ENCODE data around the gene PEPD.
A peak's percentile ranks its signal among the peaks of the same experiment; 100 is the strongest.

Gene PEPD

GRCh38 chr19:33377586-33378475 lies 143.8 kb downstream of the PEPD start:
- Mint-ChIP-seq H3K4me3 (no peak overlapping the region), H3K36me3 (ENCODE audit: low read depth) (peaks cover 53% of the 10 kb centered on the region)

GRCh38 chr19:33376941-33377557 lies 144.5 kb downstream of the PEPD start:
- Mint-ChIP-seq H3K9me3 (no peaks in the 10 kb centered on the region), H3K27me3 (no peaks in the 10 kb centered on the region), H3K4me1 (ENCODE audit: low read depth) (peaks cover 69% of the 10 kb centered on the region), H3K36me3 (ENCODE audit: low read depth) (peaks cover 51% of the 10 kb centered on the region), H3K27ac (peak overlapping the region; percentile 32), H3K4me3 (no peak overlapping the region)

More at GRCh38 chr19:33377586-33378475, 143.8 kb downstream of the PEPD start:
- no peaks in the 10 kb centered on the region for H3K9me3 Mint-ChIP-seq
- H3K27ac Mint-ChIP-seq: no peak overlapping the region
- peaks cover 66% of the 10 kb centered on the region for H3K4me1 Mint-ChIP-seq (ENCODE audit: low read depth)
- no peaks in the 10 kb centered on the region for H3K27me3 Mint-ChIP-seq

GRCh38 chr19:33376423-33376822 lies 145.2 kb downstream of the PEPD start:
- no peaks in the 10 kb centered on the region for H3K27me3 Mint-ChIP-seq
- peaks cover 69% of the 10 kb centered on the region for H3K4me1 Mint-ChIP-seq (ENCODE audit: low read depth)
- H3K36me3 Mint-ChIP-seq (ENCODE audit: low read depth): peaks cover 45% of the 10 kb centered on the region
- H3K27ac Mint-ChIP-seq: no peak overlapping the region
- H3K9me3 Mint-ChIP-seq: no peaks in the 10 kb centered on the region
- peak overlapping the region; percentile 98 for H3K4me3 Mint-ChIP-seq

GRCh38 chr19:33375837-33376159 lies 145.8 kb downstream of the PEPD start:
- Mint-ChIP-seq H3K36me3 (ENCODE audit: low read depth) (peaks cover 41% of the 10 kb centered on the region), H3K9me3 (no peaks in the 10 kb centered on the region), H3K4me1 (ENCODE audit: low read depth) (peaks cover 65% of the 10 kb centered on the region), H3K27ac (peak overlapping the region; percentile 67), H3K27me3 (no peaks in the 10 kb centered on the region), H3K4me3 (peak overlapping the region; percentile 98)

GRCh38 chr19:33375156-33375836 lies 146.3 kb downstream of the PEPD start:
- H3K27ac Mint-ChIP-seq: peak overlapping the region; percentile 67
- peak overlapping the region; percentile 98 for H3K4me3 Mint-ChIP-seq
- no peaks in the 10 kb centered on the region for H3K27me3 Mint-ChIP-seq
- H3K9me3 Mint-ChIP-seq: no peaks in the 10 kb centered on the region
- peaks cover 64% of the 10 kb centered on the region for H3K4me1 Mint-ChIP-seq (ENCODE audit: low read depth)
- peaks cover 39% of the 10 kb centered on the region for H3K36me3 Mint-ChIP-seq (ENCODE audit: low read depth)

- peaks cover 29% of the 10 kb centered on the region for H3K36me3 Mint-ChIP-seq (ENCODE audit: low read depth)
- H3K9me3 Mint-ChIP-seq: no peaks in the 10 kb centered on the region
- H3K4me3 Mint-ChIP-seq: peak overlapping the region; percentile 98
- H3K27me3 Mint-ChIP-seq: no peaks in the 10 kb centered on the region
- peaks cover 58% of the 10 kb centered on the region for H3K4me1 Mint-ChIP-seq (ENCODE audit: low read depth)
- H3K27ac Mint-ChIP-seq: peak overlapping the region; percentile 90
Measured at GRCh38 chr19:33374236-33374714, 147.3 kb downstream of the PEPD start.

- peaks cover 51% of the 10 kb centered on the region for H3K4me1 Mint-ChIP-seq (ENCODE audit: low read depth)
Measured at GRCh38 chr19:33373453-33374235, 147.9 kb downstream of the PEPD start, which contains the start of gene CEBPG. CEBPG (plus strand) TSS chr19:33373709; CDS start chr19:33379240, 5,531 bp downstream.

GRCh38 chr19:33370783-33371182 lies 150.8 kb downstream of the PEPD start:
- H3K27me3 Mint-ChIP-seq: peaks cover 10% of the 10 kb centered on the region
- no peak overlapping the region for H3K4me3 Mint-ChIP-seq
- H3K9me3 Mint-ChIP-seq: no peaks in the 10 kb centered on the region
- H3K36me3 Mint-ChIP-seq (ENCODE audit: low read depth): peaks cover 11% of the 10 kb centered on the region
- no peak overlapping the region for H3K27ac Mint-ChIP-seq
- peaks cover 23% of the 10 kb centered on the region for H3K4me1 Mint-ChIP-seq (ENCODE audit: low read depth)

More at GRCh38 chr19:33373453-33374235, 147.9 kb downstream of the PEPD start, which contains the start of gene CEBPG:
- Mint-ChIP-seq H3K27ac (peak within 1 kb of the TSS; percentile 90), H3K4me3 (peak within 1 kb of the TSS; percentile 98), H3K27me3 (no peaks in the 10 kb centered on the region), H3K36me3 (ENCODE audit: low read depth) (peaks cover 23% of the 10 kb centered on the region), H3K9me3 (no peaks in the 10 kb centered on the region)

- Mint-ChIP-seq H3K4me1 (ENCODE audit: low read depth) (peaks cover 6% of the 10 kb centered on the region), H3K4me3 (no peak overlapping the region), H3K36me3 (ENCODE audit: low read depth) (no peaks in the 10 kb centered on the region), H3K27me3 (peaks cover 10% of the 10 kb centered on the region), H3K27ac (no peak overlapping the region), H3K9me3 (no peaks in the 10 kb centered on the region)
Measured at GRCh38 chr19:33368074-33368864, 153.3 kb downstream of the PEPD start.

GRCh38 chr19:33366897-33367296 lies 154.7 kb downstream of the PEPD start:
- no peaks in the 10 kb centered on the region for H3K36me3 Mint-ChIP-seq (ENCODE audit: low read depth)
- H3K27ac Mint-ChIP-seq: no peak overlapping the region
- H3K4me1 Mint-ChIP-seq (ENCODE audit: low read depth): no peaks in the 10 kb centered on the region
- H3K9me3 Mint-ChIP-seq: no peaks in the 10 kb centered on the region
- no peak overlapping the region for H3K4me3 Mint-ChIP-seq
- H3K27me3 Mint-ChIP-seq: peaks cover 17% of the 10 kb centered on the region

- peaks cover 18% of the 10 kb centered on the region for H3K27me3 Mint-ChIP-seq
- no peak overlapping the region for H3K27ac Mint-ChIP-seq
- no peaks in the 10 kb centered on the region for H3K4me1 Mint-ChIP-seq (ENCODE audit: low read depth)
- no peaks in the 10 kb centered on the region for H3K36me3 Mint-ChIP-seq (ENCODE audit: low read depth)
- no peaks in the 10 kb centered on the region for H3K9me3 Mint-ChIP-seq
- no peak overlapping the region for H3K4me3 Mint-ChIP-seq
Measured at GRCh38 chr19:33366127-33366526, 155.5 kb downstream of the PEPD start.

GRCh38 chr19:33365691-33366090 lies 155.9 kb downstream of the PEPD start:
- Mint-ChIP-seq H3K9me3 (no peaks in the 10 kb centered on the region), H3K36me3 (ENCODE audit: low read depth) (no peaks in the 10 kb centered on the region), H3K4me1 (ENCODE audit: low read depth) (no peaks in the 10 kb centered on the region), H3K27me3 (peaks cover 18% of the 10 kb centered on the region), H3K4me3 (no peak overlapping the region), H3K27ac (no peak overlapping the region)

- Mint-ChIP-seq H3K4me3 (no peak overlapping the region), H3K36me3 (ENCODE audit: low read depth) (no peaks in the 10 kb centered on the region), H3K4me1 (ENCODE audit: low read depth) (no peaks in the 10 kb centered on the region), H3K27me3 (peaks cover 21% of the 10 kb centered on the region), H3K9me3 (no peaks in the 10 kb centered on the region), H3K27ac (no peak overlapping the region)
Measured at GRCh38 chr19:33363476-33363875, 158.1 kb downstream of the PEPD start.

Data from stimulated activated naive CD8-positive, alpha-beta T cell treated with anti-CD3 and anti-CD28 coated beads, Interleukin-15, Interleukin-2, amounts not matched to agents 100 ng/mL and 50 ng/mL, for 24 hours (primary cell).